MM.1S (cell line): ENCODE measurements around the gene LCP1.
A peak's percentile ranks its signal among the peaks of the same experiment; 100 is the strongest.
"Not testable (repeated sequence)": the region's sequence is repeated elsewhere in the genome, so short reads cannot be mapped to it uniquely, and the experiment has no call there.

Source experiments
- DNase-seq: peaks from one replicate; pipeline ENCODE4 v3.0.0-alpha.2; 2015
- H2AFZ ChIP-seq: fragments of 300-600 bp; sonication (generic); 2 replicates; pipeline ENCODE4 v1.6.0; 2016; ENCODE audit warnings: antibody characterized with exemption, low read length
- H3F3A ChIP-seq: fragments of 300-600 bp; sonication (generic); 2 replicates; pipeline ENCODE4 v1.6.1; 2016; ENCODE audit warnings: mild to moderate bottlenecking, antibody characterized with exemption, low read length, moderate library complexity, mixed read lengths; ENCODE audit not compliant: insufficient read depth
- H3K27ac ChIP-seq: fragments of 300-600 bp; sonication (generic); 2 replicates; pipeline ENCODE4 v1.5.1; 2016; ENCODE audit warnings: mild to moderate bottlenecking, low read length
- H3K27me3 ChIP-seq: fragments of 300-600 bp; sonication (generic); replicated peaks from 2 replicates; pipeline ENCODE4 v1.6.0; 2016; ENCODE audit warnings: low read length; ENCODE audit not compliant: insufficient read depth
- H3K36me3 ChIP-seq: fragments of 300-600 bp; sonication (generic); replicated peaks from 2 replicates; pipeline ENCODE4 v1.6.1; 2016; ENCODE audit warnings: mild to moderate bottlenecking, low read length, mixed read lengths; ENCODE audit not compliant: insufficient read depth
- H3K4me1 ChIP-seq: fragments of 300-600 bp; sonication (generic); 2 replicates; pipeline ENCODE4 v1.6.1; 2016; ENCODE audit warnings: low read length, mixed read lengths
- H3K4me2 ChIP-seq: fragments of 300-600 bp; sonication (generic); 2 replicates; pipeline ENCODE4 v1.6.0; 2016; ENCODE audit warnings: low read depth, low read length
- H3K4me3 ChIP-seq: fragments of 300-600 bp; sonication (generic); 2 replicates; pipeline ENCODE4 v1.5.1; 2016; ENCODE audit warnings: low read length, mixed read lengths
- H3K79me2 ChIP-seq: fragments of 300-600 bp; sonication (generic); 2 replicates; pipeline ENCODE4 v1.6.1; 2016; ENCODE audit warnings: mixed run types, low read length, mixed read lengths
- H3K9ac ChIP-seq: fragments of 300-600 bp; sonication (generic); 2 replicates; pipeline ENCODE4 v1.6.1; 2016; ENCODE audit warnings: low read length, mixed read lengths
- H3K9me2 ChIP-seq: fragments of 300-600 bp; sonication (generic); replicated peaks from 2 replicates; pipeline ENCODE4 v1.6.1; 2016; ENCODE audit warnings: mild to moderate bottlenecking, low read length, mixed read lengths; ENCODE audit not compliant: insufficient read depth
- H3K9me3 ChIP-seq: fragments of 300-600 bp; sonication (generic); replicated peaks from 2 replicates; pipeline ENCODE4 v1.6.1; 2016; ENCODE audit warnings: mild to moderate bottlenecking, low read length, mixed read lengths; ENCODE audit not compliant: insufficient read depth
- H4K20me1 ChIP-seq: fragments of 300-600 bp; sonication (generic); 2 replicates; pipeline ENCODE4 v1.6.1; 2016; ENCODE audit warnings: mild to moderate bottlenecking, low read length, moderate library complexity, mixed read lengths; ENCODE audit not compliant: insufficient read depth
- EZH2 ChIP-seq: fragments of 300-600 bp; sonication (generic); optimal IDR thresholded peaks from 2 replicates; pipeline ENCODE3; 2017; ENCODE audit warnings: low read depth, mild to moderate bottlenecking, antibody characterized with exemption, low read length, mixed read lengths
- EZH2phosphoT487 ChIP-seq: fragments of 300-600 bp; sonication (generic); IDR thresholded peaks from 2 replicates; pipeline ENCODE4 v1.6.1; 2018; ENCODE audit warnings: antibody characterized with exemption, low read length
- TF ChIP-seq, protein P1 (sequence below): fragments of 300-600 bp; sonication (generic); IDR thresholded peaks from 2 replicates; pipeline ENCODE4 v1.5.1; 2016; ENCODE audit warnings: antibody characterized with exemption, low read length, mixed read lengths

LCP1 gene

DNA sequence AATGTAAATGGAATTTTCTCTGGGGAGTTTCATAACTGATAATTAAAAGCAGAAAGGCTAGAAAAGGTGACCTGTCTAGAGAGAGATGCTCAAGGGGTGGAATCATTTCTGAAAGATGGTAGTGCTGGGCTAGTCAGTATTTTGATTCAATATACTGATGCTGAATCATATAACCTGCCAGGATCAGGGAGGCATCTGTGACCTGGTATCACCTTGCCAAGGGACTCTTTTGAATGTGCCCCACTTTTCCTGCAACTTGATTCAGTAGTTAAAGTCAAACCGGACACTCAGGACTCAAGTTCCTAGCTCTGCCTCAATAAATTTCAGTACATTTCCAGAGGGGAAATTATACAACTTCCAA lies 15.8 kb downstream of the LCP1 start:
- Histone ChIP-seq H3F3A (peaks cover 26% of the 10 kb centered on the region), H3K4me1 (peaks cover 57% of the 10 kb centered on the region), H3K27me3 (no peaks in the 10 kb centered on the region), H3K9me2 (no peaks in the 10 kb centered on the region), H3K27ac (peak overlapping the region; percentile 38; the same call in 1 of the 2 replicates), H3K9ac (no peak overlapping the region), H3K79me2 (peaks cover 91% of the 10 kb centered on the region), H3K4me2 (peak overlapping the region; percentile 41; the same call in 1 of the 2 replicates), H4K20me1 (peaks cover 76% of the 10 kb centered on the region), H2AFZ (no peak overlapping the region), H3K36me3 (no peaks in the 10 kb centered on the region), H3K4me3 (no peak overlapping the region), H3K9me3 (no peaks in the 10 kb centered on the region)
- no peak for TF ChIP-seq EZH2
- TF ChIP-seq, protein P1, sequence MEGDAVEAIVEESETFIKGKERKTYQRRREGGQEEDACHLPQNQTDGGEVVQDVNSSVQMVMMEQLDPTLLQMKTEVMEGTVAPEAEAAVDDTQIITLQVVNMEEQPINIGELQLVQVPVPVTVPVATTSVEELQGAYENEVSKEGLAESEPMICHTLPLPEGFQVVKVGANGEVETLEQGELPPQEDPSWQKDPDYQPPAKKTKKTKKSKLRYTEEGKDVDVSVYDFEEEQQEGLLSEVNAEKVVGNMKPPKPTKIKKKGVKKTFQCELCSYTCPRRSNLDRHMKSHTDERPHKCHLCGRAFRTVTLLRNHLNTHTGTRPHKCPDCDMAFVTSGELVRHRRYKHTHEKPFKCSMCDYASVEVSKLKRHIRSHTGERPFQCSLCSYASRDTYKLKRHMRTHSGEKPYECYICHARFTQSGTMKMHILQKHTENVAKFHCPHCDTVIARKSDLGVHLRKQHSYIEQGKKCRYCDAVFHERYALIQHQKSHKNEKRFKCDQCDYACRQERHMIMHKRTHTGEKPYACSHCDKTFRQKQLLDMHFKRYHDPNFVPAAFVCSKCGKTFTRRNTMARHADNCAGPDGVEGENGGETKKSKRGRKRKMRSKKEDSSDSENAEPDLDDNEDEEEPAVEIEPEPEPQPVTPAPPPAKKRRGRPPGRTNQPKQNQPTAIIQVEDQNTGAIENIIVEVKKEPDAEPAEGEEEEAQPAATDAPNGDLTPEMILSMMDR: no peak
- no peak for DNase-seq

- Histone ChIP-seq H3K79me2 (peaks cover 91% of the 10 kb centered on the region), H3K9me3 (no peaks in the 10 kb centered on the region), H3K9ac (no peak overlapping the region)
Measured at GRCh38 chr13:46165485-46166223, 16.3 kb downstream of the LCP1 start.

DNA sequence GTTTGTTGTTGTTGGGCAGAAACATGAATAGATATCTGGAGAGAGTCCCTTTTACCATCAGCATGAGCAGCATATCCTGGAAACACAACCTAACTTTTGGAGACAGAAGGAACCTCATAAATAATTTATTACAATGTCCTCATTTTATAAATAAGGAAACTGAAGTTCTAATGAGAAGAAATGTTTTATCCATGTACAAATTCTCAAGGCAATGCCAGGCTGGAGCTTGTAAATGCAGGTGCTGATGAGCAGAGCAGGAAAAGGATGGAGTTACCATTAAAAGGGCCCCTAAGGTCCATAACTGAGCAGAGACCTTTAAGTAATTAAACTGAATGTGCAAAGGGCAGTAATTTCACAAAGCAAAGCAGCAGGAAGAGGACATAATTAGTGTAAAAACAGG lies 17.3 kb downstream of the LCP1 start:
- Histone ChIP-seq H3K27ac (no peak overlapping the region), H2AFZ (no peak overlapping the region), H3K4me2 (no peak overlapping the region), H3K9me2 (no peaks in the 10 kb centered on the region), H3K4me3 (no peak overlapping the region), H3K9ac (no peak overlapping the region), H3K4me1 (peaks cover 43% of the 10 kb centered on the region), H3K9me3 (no peaks in the 10 kb centered on the region), H3F3A (peaks cover 29% of the 10 kb centered on the region), H4K20me1 (peaks cover 68% of the 10 kb centered on the region), H3K79me2 (peaks cover 91% of the 10 kb centered on the region), H3K36me3 (no peaks in the 10 kb centered on the region), H3K27me3 (no peaks in the 10 kb centered on the region)
- DNase-seq: no peak
- TF ChIP-seq, protein P1: no peak
- no peak for TF ChIP-seq EZH2phosphoT487
- TF ChIP-seq EZH2: no peak

More at GRCh38 chr13:46165485-46166223, 16.3 kb downstream of the LCP1 start:
- 0 out of 2 replicates have a peak overlapping the region, but pooled peaks have one; percentile 41 for H3K4me2 ChIP-seq
- H3K27ac ChIP-seq: peak overlapping the region; percentile 38; the same call in 1 of the 2 replicates
- H4K20me1 ChIP-seq: peaks cover 70% of the 10 kb centered on the region
- TF ChIP-seq EZH2phosphoT487 (no peak), EZH2 (no peak)
- TF ChIP-seq, protein P1: no peak
- H3K4me1 ChIP-seq: peaks cover 51% of the 10 kb centered on the region
- no peaks in the 10 kb centered on the region for H3K36me3 ChIP-seq
- no peak overlapping the region for H2AFZ ChIP-seq
- H3K9me2 ChIP-seq: no peaks in the 10 kb centered on the region
- H3K4me3 ChIP-seq: no peak overlapping the region
- H3F3A ChIP-seq: peaks cover 28% of the 10 kb centered on the region
- DNase-seq: peak; percentile 67
- no peaks in the 10 kb centered on the region for H3K27me3 ChIP-seq

DNA sequence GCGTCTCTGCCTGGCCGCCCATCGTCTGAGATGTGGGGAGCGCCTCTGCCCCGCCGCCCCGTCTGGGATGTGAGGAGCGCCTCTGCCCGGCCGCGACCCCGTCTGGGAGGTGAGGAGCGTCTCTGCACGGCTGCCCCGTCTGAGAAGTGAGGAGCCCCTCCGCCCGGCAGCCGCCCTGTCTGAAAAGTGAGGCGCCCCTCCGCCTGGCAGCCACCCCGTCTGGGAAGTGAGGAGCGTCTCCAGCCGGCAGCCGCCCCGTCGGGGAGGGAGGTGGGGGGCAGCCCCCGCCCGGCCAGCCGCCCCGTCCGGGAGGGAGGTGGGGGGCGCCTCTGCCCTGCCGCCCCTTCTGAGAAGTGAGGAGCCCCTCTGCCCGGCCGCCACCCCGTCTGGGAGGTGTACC lies 19.2 kb downstream of the LCP1 start:
- Histone ChIP-seq H4K20me1 (peaks cover 55% of the 10 kb centered on the region), H3K79me2 (peaks cover 91% of the 10 kb centered on the region)

More for the DNA sequence above, 19.2 kb downstream of the LCP1 start:
- H3K36me3 ChIP-seq: peaks cover 11% of the 10 kb centered on the region; the same call in 1 of the 2 replicates
- H3K27ac ChIP-seq, H3K4me2 ChIP-seq, H2AFZ ChIP-seq, H3K27me3 ChIP-seq, H3K4me3 ChIP-seq, H3K9me3 ChIP-seq, H3K9me2 ChIP-seq, H3K9ac ChIP-seq, DNase-seq: not testable (repeated sequence)
- H3K4me1 ChIP-seq: peaks cover 24% of the 10 kb centered on the region
- peaks cover 26% of the 10 kb centered on the region for H3F3A ChIP-seq
